B cell (primary cell): ENCODE data around the gene SIL1.
"Not testable (repeated sequence)": the region's sequence is repeated elsewhere in the genome, so short reads cannot be mapped to it uniquely, and the experiment has no call there.

Experiments used
- EZH2 ChIP-seq: IDR thresholded peaks from 2 replicates; pipeline ENCODE4 v1.6.1; 2012; ENCODE audit warnings: borderline replicate concordance, low read depth, mild to moderate bottlenecking, moderate library complexity, low read length; ENCODE audit not compliant: insufficient read depth, poor library complexity, severe bottlenecking
- TF ChIP-seq, protein P1 (sequence below): fragments of 200-600 bp; IDR thresholded peaks from one replicate; pipeline ENCODE4 v1.8.0; 2022; ENCODE audit warnings: antibody characterized with exemption, mild to moderate bottlenecking

DNA sequence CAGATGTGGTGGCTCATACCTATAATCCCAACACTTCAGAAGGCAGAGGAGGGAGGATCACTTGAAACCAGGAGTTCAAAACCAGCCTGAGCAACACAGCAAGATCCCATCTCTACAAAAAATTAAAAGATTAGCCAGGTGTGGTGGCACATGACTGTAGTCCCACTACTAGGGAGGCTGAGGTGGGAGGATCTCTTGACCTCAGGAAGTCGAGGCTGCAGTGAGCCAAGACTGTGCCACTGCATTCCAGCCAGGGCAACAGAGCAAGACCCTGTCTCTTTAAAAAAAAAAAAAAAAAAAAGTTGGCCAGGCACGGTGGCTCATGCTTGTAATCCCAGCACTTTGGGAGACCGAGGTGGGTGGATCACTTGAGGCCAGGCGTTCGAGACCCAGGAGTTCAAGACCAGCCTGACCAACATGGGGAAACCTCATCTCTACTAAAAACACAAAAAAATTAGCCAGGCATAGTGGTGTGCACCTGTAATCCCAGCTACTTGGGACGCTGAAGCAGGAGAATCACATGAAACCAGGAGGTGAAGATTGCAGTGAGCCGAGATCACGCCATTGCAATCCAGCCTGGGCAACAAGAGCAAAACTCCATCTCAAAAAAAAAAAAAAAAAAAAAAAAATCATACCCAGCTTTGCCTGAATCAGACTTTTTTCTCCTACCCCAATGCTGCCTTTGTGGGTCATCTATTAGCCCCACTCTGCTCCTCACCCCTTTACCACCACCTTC lies 18.2 kb downstream of the SIL1 start:
- TF ChIP-seq, protein P1, sequence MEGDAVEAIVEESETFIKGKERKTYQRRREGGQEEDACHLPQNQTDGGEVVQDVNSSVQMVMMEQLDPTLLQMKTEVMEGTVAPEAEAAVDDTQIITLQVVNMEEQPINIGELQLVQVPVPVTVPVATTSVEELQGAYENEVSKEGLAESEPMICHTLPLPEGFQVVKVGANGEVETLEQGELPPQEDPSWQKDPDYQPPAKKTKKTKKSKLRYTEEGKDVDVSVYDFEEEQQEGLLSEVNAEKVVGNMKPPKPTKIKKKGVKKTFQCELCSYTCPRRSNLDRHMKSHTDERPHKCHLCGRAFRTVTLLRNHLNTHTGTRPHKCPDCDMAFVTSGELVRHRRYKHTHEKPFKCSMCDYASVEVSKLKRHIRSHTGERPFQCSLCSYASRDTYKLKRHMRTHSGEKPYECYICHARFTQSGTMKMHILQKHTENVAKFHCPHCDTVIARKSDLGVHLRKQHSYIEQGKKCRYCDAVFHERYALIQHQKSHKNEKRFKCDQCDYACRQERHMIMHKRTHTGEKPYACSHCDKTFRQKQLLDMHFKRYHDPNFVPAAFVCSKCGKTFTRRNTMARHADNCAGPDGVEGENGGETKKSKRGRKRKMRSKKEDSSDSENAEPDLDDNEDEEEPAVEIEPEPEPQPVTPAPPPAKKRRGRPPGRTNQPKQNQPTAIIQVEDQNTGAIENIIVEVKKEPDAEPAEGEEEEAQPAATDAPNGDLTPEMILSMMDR = not testable (repeated sequence)
- TF ChIP-seq EZH2 = not testable (repeated sequence)
